Measurements from ENCODE around the gene TADA2A.

Gene TADA2A

GRCh38 chr17:37520174-37520573 lies 113.5 kb downstream of the TADA2A start:
- Histone ChIP-seq H3K79me2 (ENCODE audit: insufficient read depth, low read length) (no peaks in the 10 kb centered on the region), H3F3A (ENCODE audit: low read depth) (peaks cover 11% of the 10 kb centered on the region), H3K4me2 (ENCODE audit: low read depth, low read length, poor library complexity, severe bottlenecking) (peak overlapping the region; percentile 67), H4K20me1 (ENCODE audit: insufficient read depth, low read length, poor library complexity, severe bottlenecking) (peaks cover 4% of the 10 kb centered on the region), H3K27me3 (ENCODE audit: insufficient read depth, low read length, poor library complexity, severe bottlenecking) (no peaks in the 10 kb centered on the region), H3K36me3 (ENCODE audit: insufficient read depth, low read length) (peaks cover 59% of the 10 kb centered on the region), H3K9ac (ENCODE audit: low read depth, low read length, poor library complexity, severe bottlenecking) (no peak overlapping the region), H3K4me1 (ENCODE audit: insufficient read depth, low read length, poor library complexity, severe bottlenecking) (peaks cover 28% of the 10 kb centered on the region), H3K4me3 (ENCODE audit: low read length, poor library complexity, severe bottlenecking) (peak overlapping the region; percentile 38), H3K9me2 (replicated peaks; ENCODE audit: low read depth, low read length) (no peaks in the 10 kb centered on the region), H3K9me3 (ENCODE audit: insufficient read depth, low read depth, low read length) (no peaks in the 10 kb centered on the region), H2AFZ (ENCODE audit: low read length) (no peak overlapping the region)
- TF ChIP-seq, protein P1, sequence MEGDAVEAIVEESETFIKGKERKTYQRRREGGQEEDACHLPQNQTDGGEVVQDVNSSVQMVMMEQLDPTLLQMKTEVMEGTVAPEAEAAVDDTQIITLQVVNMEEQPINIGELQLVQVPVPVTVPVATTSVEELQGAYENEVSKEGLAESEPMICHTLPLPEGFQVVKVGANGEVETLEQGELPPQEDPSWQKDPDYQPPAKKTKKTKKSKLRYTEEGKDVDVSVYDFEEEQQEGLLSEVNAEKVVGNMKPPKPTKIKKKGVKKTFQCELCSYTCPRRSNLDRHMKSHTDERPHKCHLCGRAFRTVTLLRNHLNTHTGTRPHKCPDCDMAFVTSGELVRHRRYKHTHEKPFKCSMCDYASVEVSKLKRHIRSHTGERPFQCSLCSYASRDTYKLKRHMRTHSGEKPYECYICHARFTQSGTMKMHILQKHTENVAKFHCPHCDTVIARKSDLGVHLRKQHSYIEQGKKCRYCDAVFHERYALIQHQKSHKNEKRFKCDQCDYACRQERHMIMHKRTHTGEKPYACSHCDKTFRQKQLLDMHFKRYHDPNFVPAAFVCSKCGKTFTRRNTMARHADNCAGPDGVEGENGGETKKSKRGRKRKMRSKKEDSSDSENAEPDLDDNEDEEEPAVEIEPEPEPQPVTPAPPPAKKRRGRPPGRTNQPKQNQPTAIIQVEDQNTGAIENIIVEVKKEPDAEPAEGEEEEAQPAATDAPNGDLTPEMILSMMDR (conservative IDR thresholded peaks at IDR 0.05; ENCODE audit: low read length): no peak
- TF ChIP-seq EZH2phosphoT487 (IDR thresholded peaks at IDR 0.05; ENCODE audit: borderline replicate concordance): no peak

- no peak for TF ChIP-seq EZH2phosphoT487 (IDR thresholded peaks at IDR 0.05; ENCODE audit: borderline replicate concordance)
- Histone ChIP-seq H3K4me2 (ENCODE audit: low read depth, low read length, poor library complexity, severe bottlenecking) (no peak overlapping the region), H4K20me1 (ENCODE audit: insufficient read depth, low read length, poor library complexity, severe bottlenecking) (peaks cover 4% of the 10 kb centered on the region), H3K9ac (ENCODE audit: low read depth, low read length, poor library complexity, severe bottlenecking) (no peak overlapping the region), H3K9me3 (ENCODE audit: insufficient read depth, low read depth, low read length) (no peaks in the 10 kb centered on the region), H2AFZ (ENCODE audit: low read length) (no peak overlapping the region), H3K79me2 (ENCODE audit: insufficient read depth, low read length) (no peaks in the 10 kb centered on the region), H3K4me3 (ENCODE audit: low read length, poor library complexity, severe bottlenecking) (no peak overlapping the region), H3F3A (ENCODE audit: low read depth) (peaks cover 11% of the 10 kb centered on the region), H3K36me3 (ENCODE audit: insufficient read depth, low read length) (peaks cover 53% of the 10 kb centered on the region), H3K9me2 (replicated peaks; ENCODE audit: low read depth, low read length) (no peaks in the 10 kb centered on the region), H3K27me3 (ENCODE audit: insufficient read depth, low read length, poor library complexity, severe bottlenecking) (no peaks in the 10 kb centered on the region), H3K4me1 (ENCODE audit: insufficient read depth, low read length, poor library complexity, severe bottlenecking) (peaks cover 28% of the 10 kb centered on the region)
Observed at GRCh38 chr17:37521821-37522220, 115.1 kb downstream of the TADA2A start.

DNA sequence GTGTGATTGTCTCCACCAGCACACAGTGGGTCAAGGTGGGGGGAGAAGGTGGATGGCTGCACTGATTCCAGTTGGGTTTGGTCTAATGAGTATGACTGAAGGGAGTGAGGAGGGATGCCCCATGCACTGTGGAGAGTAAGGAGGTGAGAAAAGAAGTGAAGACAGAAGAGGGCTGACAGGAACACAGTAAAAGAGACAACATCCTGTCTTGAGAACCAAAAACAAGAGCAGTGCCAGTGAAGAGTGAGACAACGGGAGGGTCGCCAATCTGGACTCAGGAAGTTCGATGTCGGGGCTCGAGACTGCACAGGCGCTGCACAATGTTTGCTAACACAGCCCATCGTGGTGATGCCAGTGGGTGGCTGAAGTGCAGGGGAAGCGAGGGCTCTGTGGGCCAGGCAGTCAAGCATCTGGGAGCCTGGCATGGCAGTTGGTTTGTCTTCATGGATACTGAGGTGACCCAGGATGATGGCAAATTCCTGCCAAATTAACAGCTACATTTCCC lies 117.1 kb downstream of the TADA2A start:
- Histone ChIP-seq H3K9me3 (ENCODE audit: insufficient read depth, low read depth, low read length) (no peaks in the 10 kb centered on the region), H4K20me1 (ENCODE audit: insufficient read depth, low read length, poor library complexity, severe bottlenecking) (peaks cover 4% of the 10 kb centered on the region), H3K79me2 (ENCODE audit: insufficient read depth, low read length) (no peaks in the 10 kb centered on the region), H3F3A (ENCODE audit: low read depth) (peaks cover 10% of the 10 kb centered on the region), H3K4me2 (ENCODE audit: low read depth, low read length, poor library complexity, severe bottlenecking) (no peak overlapping the region), H3K36me3 (ENCODE audit: insufficient read depth, low read length) (peaks cover 38% of the 10 kb centered on the region; the same call in 1 of the 2 replicates), H3K9ac (ENCODE audit: low read depth, low read length, poor library complexity, severe bottlenecking) (no peak overlapping the region), H3K4me3 (ENCODE audit: low read length, poor library complexity, severe bottlenecking) (no peak overlapping the region), H2AFZ (ENCODE audit: low read length) (no peak overlapping the region), H3K9me2 (replicated peaks; ENCODE audit: low read depth, low read length) (no peaks in the 10 kb centered on the region), H3K4me1 (ENCODE audit: insufficient read depth, low read length, poor library complexity, severe bottlenecking) (peaks cover 20% of the 10 kb centered on the region), H3K27me3 (ENCODE audit: insufficient read depth, low read length, poor library complexity, severe bottlenecking) (no peaks in the 10 kb centered on the region)
- no peak for TF ChIP-seq EZH2phosphoT487 (IDR thresholded peaks at IDR 0.05; ENCODE audit: borderline replicate concordance)
- TF ChIP-seq, protein P1 (conservative IDR thresholded peaks at IDR 0.05; ENCODE audit: low read length): no peak

DNA sequence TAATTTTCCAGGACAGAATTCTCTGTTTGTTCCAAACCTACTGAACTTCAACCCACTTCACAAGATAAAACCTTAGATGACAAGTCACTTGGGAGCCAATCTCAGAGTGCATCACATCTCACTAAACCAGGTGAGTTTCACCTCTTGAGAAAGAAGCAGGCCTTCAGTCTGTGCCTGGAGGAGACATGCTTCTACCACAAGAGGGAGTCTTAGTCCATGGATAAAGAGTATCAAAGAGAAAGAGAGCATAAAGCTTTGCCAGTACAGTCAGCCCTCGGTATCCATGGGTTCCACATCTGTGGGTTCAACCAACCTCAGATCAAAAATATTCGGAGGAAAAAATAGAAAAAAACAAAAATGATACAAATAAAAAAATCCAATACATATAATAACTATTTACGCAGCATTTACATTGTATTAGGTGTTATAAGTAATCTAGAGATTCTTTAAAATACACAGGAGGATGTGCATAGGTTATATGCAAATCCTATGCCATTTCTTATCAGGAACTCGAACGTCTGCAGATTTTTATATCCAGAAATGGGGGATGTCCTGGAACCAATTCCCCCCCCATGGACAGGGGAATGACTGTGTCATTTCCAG lies 120.7 kb downstream of the TADA2A start:
- no peaks in the 10 kb centered on the region for H3K79me2 ChIP-seq (ENCODE audit: insufficient read depth, low read length)
- no peak for TF ChIP-seq EZH2phosphoT487 (IDR thresholded peaks at IDR 0.05; ENCODE audit: borderline replicate concordance)
- TF ChIP-seq, protein P1 (conservative IDR thresholded peaks at IDR 0.05; ENCODE audit: low read length): peak; percentile 85
- no peaks in the 10 kb centered on the region for H3F3A ChIP-seq (ENCODE audit: low read depth)
- no peaks in the 10 kb centered on the region for H3K9me2 ChIP-seq (replicated peaks; ENCODE audit: low read depth, low read length)
- no peaks in the 10 kb centered on the region for H4K20me1 ChIP-seq (ENCODE audit: insufficient read depth, low read length, poor library complexity, severe bottlenecking)
- no peaks in the 10 kb centered on the region for H3K4me1 ChIP-seq (ENCODE audit: insufficient read depth, low read length, poor library complexity, severe bottlenecking)
- H3K9me3 ChIP-seq (ENCODE audit: insufficient read depth, low read depth, low read length): no peaks in the 10 kb centered on the region
- H3K4me3 ChIP-seq (ENCODE audit: low read length, poor library complexity, severe bottlenecking): no peak overlapping the region
- H2AFZ ChIP-seq (ENCODE audit: low read length): no peak overlapping the region
- H3K36me3 ChIP-seq (ENCODE audit: insufficient read depth, low read length): peaks cover 61% of the 10 kb centered on the region; the same call in 1 of the 2 replicates
- H3K9ac ChIP-seq (ENCODE audit: low read depth, low read length, poor library complexity, severe bottlenecking): no peak overlapping the region
- H3K4me2 ChIP-seq (ENCODE audit: low read depth, low read length, poor library complexity, severe bottlenecking): no peak overlapping the region
- H3K27me3 ChIP-seq (ENCODE audit: insufficient read depth, low read length, poor library complexity, severe bottlenecking): no peaks in the 10 kb centered on the region

Data from Loucy (cell line).